ELF-1 (cell line): ENCODE results near the gene CYP27C1.

ENCODE experiments used
- DNase-seq: peaks from one replicate; pipeline ENCODE4 v3.0.0-alpha.2; 2016; ENCODE audit warnings: low read depth, low spot score

The CYP27C1 gene

DNA sequence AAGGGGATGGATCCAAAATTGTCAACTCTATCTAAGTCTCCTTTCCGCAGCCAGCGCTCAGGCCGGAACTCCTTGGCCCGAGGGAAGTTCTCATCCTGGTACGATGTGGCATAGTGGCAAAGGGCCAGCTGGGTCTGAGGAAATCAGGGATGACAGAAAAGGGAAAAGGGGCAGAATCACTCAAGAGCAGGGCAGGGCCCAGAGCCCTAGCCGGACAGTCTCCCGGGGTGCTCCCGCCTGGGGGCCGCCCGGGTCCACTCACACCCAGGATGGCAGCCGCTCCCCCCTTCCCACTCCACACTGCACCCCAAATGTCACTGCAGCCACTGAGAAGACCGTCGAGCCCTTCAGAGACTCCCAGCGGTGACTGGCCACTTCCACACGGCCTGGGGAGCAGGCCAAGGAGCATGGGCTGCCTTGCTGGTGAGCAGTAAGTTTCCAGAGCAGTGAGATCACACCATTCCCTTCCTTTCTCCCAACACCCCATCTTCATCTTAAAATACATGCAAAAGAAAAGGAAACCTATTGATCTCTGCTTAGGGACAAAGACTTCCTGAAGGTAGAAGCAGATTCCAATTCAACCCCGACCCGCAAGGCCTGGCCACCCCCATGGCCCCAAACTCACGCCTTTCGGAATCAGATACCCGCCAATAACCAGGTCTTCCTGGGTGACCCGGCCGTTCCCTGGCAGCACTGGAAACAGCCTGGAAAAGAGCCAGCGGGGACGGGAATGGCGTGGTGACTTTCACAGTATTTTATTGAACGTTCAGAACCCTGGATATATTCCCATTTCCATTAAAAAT is 26.7 kb downstream of the CYP27C1 start:
- no peak for DNase-seq

DNA sequence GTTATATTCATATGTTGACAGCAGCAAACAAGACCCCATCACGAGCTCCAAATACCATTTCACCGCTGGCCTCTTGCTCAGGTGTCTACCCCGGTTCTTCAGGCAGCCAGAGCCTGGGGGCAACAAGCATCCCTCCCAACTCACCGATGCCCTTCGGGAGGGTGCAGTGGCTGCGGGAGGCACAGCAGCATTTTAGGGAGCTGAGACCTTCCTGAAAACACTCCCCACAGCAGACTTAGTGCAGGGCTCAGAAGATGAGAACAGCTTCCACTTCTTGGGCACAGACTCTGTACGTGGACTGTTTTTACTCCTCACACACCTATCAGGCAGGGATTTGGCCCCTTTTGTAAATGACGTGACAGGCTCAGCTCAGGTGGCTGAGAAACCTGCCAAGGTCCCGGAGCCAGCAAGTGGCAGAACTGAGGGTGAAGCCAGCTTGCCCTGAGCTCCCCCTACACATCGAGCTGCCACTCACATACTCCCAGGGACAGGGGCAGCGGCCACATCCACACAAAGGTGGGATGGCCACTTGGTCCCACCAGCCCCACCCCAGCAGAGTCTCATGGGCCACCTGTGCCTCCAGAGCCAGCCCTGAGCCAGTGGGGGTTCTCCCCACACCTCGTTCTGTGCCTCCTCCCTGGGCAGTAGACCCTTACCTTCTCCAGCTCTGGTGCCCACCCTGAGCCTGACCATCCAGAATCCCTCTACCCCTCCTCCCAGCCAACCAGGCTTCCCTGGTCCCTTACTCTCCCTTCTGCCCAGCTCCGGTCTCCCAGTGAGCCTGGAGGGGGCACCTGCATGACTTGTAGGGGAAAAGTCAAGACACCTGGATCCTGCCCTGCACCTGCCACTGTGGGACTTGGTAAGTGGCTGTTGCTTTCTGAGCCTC is 28.5 kb downstream of the CYP27C1 start:
- DNase-seq = no peak

DNA sequence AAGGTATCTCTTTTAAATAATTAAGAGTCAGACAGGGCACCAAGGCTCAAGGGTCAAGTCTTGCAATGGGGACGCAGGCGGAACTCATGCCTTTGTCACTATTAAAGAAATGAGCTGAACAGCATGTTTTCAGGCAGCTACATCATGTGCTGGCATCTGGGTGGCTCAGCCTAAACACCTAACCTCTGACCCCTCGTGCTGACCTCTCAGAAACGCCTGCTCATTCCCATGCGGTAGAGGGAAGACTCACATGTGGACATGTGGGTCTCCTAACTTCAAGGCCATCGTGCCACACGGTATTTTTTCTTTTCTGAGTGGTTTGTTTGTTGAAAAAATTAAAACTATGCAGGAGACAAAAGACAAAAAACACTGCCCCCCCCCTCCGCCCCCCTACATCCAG is 31.3 kb downstream of the CYP27C1 start:
- no peak for DNase-seq

DNA sequence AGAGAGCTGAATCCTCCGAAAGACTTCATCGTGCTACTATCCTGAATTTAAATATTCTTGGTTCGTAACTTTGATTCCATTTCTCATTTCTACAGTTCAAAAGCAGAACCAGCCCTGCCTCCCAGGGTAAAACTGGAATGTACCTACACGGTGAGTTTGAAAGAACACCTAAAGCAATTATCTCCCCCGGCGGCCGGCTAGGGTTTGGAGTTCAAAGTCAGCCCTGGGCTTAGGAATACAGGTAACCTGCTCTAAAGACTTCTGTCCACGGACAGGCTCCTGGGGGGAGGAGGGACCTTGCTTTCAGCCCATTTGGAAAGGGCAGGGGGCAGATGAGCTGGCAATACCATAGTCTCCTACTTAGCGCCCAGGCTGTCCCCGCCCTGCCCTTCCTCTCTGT is 32.3 kb downstream of the CYP27C1 start:
- no peak for DNase-seq

DNA sequence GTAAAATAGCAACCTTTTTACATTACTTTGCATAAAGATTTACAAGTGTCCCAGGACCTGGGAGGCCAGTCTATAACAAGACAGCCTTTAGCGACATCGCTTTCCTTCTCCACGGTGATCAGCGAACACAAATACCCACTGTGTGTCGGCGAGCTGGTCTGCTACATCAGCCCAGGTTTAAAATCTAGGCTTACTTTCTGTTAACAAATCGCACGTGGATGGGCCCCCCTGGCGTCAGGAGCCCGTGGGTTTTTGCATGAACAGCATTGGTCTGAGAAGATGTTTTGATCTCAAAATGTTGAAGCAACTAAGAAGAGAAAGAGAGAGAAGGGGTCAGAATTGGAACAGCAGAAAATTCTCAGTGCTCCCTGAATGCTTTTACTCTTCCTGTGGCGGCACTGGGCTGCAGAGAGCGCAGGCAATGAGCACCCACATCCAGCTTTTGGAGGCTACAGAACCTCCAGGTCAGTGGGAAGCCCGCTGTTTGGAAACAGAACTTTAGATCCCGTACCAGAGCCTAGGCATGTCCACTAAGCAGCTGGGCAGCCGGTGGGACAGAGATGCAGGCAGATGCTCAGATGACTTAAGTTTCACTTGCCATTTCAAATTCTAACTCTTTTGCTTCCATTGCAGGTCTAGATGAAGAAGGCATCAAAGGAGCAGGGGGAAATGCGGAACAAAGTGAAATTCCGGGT is 32.9 kb downstream of the CYP27C1 start:
- no peak for DNase-seq

DNA sequence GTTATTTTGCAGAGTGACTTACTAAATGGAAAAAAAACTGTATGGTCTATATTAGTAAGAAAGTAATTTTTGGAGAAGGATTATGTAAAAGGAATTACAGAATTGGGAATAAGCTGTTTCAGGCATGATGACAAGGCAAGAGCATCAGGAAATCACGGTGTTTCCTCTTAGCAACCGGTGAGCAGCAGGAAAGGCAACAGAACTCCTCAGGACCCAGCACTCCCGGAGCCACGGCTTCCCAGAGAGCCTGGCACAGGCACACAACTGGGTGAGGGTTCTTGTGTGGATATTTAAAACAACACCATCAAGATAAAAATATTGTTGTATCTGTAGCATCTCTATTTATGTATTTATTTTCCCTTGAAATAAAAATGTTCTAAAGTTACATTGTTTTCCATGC is 34.4 kb downstream of the CYP27C1 start:
- DNase-seq = no peak

DNA sequence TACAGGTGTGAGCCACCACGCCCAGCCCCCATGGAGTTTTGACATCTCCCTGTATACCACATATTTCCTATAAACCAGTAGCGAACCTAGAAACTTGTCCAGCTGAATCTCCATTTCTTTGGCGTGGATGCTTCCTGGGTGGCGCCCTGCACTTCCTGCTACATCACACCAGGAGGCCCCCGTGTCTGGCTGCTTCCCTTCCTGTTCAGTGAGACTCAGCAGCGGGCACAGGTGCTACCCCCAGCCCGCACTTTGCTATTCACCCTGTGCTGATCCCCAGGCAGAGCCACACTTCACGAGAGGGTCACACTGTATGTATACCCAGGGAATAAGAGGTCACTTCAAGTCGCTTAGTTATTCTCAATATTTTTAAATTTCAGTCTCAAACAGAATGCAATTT is 35.0 kb downstream of the CYP27C1 start:
- no peak for DNase-seq

DNA sequence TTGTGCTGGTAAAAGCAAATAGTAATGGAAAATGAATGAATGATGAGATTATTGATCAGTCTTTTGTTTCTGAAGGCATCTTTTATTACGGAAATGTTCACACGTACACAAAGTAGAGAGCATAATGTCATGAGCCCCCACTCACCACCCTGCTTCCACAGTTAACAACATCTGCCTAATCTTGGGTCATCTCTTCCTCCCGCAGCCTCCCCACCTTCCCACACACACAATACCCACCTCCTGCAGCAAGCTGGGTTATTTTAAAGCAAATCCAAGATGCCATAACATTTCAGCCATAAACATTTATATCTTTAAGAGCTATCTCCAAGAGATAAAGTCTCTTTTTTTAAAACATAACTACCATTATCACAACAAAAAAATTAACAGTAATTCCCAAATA is 36.3 kb downstream of the CYP27C1 start:
- no peak for DNase-seq

DNA sequence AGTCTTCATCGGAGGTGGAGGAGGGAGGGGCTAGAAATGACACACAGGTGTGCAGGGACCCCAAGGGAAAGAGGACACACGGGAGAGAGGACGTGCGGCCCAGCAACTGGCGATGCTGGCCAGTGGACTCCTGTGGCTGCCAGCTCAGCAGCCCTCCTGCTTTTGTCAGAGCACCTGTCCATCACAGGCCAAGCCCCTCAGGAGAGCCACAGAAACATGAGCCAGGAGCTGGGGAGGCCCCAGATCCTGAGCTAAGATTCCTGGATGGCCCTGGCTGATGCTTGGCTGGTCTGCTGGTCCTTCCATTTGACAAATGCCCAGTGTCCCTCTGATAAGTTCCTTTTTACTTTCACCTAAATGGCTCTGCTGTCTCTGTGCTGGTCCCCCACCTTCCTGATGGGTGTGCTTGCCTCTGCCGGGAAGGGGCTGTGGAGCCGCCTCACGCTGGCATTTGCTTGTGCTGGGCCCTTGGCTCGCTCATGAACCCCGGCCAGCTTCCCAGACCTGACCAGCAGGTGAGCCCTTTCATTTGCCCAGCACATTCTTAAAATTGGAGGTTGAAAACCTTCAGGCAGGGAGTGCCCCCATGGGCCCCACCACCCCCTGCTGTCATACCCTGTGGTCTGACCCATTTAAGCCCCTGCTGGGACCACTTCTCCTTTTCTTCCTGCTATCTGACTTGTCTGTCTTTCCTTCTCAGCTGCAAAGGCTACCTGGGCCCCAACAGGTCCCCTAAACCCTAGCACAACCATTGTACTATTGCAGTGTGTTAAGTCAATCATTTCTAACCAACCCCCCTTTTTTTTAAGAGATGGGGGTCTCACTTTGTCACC is 37.3 kb downstream of the CYP27C1 start:
- DNase-seq = no peak

DNA sequence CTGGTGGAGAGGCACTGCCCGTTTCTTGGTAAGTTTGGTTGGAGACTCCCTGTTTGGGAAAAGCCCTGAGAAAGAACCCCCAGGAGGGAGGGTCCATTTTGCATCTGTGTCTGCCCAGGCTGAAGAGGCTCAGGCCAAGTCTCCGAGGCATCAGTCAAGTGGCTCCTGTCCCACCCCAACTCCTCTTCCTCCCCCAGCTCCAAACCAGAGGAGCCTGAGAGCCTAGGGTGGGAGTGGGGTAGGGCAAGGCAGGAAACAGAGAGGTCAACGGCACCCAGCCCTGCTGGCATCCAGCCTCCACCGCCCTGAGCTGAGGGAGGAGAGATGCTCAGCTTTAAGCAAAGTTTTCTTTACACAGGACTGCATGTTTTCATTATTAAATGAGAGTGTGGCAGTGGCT is 38.2 kb downstream of the CYP27C1 start:
- no peak for DNase-seq

DNA sequence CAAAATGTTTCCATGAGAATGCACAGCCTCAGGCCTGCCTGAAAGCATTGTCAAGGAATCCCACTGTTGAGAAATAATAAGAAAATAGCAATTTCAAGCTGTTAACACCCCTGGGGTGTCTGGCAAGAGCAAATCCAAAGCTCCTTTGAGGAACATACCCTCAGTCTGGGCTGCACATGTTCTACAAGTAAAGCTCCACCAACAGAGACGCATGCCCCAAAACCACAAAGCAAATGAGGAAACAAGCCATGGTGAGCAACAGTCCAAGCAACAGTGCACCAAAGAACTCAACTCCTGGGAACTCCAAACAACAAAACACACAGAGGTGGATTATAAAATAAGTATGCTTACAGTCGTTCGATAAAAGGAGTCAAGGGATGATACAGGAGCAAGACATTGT is 40.3 kb downstream of the CYP27C1 start:
- no peak for DNase-seq

DNA sequence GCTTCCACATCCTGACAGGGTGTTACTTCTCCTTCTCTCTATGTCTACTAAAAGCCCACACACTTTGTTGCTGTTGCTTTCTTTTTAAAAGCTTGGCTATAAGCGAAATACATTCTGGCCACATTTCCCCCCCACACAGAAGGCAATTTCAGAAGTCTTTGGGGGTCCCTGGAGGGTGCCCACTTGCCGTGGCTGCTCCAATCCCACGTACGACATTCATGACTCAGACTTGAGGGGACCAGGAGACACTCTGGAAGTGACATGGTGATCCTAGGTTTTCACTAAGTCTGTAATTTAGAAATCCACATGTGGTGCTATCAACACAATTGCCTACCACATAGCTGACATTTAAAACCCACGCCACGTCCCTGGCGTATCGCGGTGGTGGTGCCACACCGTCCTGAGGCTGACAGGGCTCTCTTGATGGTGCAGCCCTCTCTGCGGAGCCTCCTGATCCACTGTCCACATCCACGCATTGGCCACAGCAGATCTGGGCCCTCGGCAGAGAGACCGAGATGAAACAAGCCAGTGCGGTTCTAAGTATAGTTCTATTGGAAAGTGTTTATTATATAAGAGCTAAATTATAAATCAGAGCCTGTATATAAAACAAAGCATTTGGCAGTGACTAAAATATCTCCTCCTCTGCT is 42.4 kb downstream of the CYP27C1 start:
- no peak for DNase-seq

DNA sequence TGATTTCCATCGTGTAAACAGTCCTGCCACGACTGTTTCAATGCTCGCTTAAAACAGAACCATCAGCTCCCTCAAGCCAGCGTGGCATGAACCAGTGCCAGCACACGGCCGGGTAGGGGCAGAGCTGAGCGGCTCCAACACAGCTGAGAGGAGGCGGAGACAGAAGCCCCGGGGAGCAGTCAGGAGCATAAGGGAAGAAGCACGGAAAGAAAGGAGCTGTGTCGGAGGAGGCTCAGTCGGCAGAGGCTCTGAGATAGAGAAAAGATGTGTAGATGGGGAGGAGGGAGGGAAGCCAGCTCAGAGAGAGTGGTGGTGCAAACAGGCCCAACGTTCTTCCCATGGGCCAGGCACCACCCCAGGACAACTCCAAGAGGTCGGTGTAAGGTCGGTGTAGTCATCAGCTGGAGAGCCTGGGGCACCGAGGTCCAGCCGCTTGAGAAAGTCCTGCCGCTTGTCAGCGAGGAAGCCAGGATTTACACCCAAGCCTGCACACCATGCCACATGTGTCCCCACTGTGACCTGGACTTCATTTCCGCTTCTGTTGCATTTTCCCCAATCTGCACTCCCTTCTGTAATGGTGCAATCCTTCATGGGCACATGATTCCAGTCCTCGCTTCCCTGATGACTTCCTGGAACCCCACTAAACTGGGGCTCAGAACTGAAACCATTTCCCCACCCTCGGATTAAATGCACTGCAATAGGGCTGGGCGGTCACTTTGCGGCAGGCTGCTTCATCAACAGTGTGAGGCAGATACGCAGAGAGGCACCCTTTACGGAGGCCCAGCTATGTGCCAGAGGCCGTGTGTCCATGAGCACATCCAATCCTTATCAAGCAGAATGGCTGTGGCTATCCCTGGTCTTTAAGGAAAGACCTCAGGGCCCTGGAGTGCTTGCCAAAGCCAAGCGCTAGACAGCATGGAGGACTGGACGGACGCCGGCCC is 43.5 kb downstream of the CYP27C1 start:
- peak; percentile 51 for DNase-seq

DNA sequence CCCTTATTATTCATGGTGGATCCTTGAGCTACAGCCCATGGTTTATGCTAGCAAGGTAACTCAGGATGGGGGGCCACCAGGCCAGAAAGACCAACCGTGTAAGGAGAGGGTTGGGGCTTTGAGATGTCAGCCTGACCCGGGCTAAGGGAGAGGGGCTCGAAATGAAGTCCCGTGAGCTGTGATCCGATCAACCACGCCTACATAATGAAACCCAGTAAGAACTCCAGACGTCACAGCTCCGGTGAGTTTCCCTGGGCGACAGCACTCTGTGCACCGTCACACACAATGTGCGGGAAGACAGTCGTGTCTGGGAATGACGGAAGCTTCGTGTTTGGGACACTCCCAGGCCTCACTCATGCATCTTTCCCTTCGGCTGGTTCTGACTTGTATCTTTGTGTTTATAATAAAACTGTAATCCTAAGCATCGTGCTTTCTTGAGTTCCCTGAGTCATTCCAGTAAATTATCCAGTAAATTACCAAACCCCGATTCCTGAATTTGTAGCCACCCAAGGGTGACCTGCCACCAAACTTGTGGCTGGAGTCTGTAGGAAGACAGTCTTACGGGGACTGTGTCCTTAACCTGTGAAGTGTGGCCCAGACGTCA is 44.2 kb downstream of the CYP27C1 start:
- peak; percentile 30 for DNase-seq

DNA sequence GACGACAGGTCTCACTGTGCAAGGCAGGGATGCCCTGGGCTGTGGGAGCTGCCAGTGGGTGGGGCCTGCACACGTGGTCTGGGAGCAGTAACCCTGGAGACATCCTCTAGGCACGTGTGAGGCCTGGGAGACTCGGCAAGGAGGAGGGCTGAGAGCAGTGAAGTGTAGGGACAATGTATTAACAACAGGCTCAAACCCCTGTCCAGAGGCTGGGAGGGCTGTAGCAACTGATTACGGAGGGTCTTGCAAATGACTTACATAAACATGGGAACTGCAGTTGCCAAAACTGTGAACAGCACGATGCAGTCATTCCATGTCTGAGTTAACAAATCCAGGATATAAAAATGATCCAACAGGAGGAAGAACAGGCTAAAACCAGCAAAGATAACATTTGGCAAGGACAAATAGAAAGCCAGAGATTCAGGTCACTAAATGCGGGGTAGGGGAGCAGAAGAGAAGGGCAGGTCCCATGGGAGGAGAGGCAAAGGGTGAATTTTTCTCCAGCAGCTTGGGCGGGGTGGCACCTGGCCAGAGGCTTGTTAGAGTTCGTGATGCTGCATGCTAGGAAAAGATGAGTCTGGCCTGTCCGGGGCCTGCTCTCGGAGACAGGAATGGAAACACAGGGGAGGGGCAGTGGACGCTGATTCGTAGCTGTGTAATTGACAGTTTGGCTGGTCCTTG is 44.9 kb downstream of the CYP27C1 start:
- DNase-seq = peak; percentile 36

DNA sequence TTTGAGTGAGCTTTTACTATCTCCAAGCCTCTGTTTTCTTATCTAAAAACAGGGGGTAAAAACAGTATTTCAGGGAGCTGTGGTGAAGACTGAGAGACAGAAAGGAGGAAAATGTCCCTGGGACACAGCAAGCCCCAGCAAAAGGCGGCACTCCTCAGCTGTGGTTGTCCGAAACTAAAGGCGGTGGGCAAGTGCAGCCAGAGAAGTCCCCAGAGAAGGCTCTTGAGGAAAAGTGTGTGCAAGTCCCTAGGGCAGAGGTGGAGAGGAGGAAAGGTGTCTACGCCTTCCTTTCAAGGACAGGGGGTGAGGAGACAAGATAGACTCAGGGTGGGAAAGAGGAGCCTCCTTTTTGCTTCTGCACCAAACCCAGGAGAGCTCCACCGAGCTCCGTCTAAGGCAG is 45.5 kb downstream of the CYP27C1 start:
- no peak for DNase-seq

DNA sequence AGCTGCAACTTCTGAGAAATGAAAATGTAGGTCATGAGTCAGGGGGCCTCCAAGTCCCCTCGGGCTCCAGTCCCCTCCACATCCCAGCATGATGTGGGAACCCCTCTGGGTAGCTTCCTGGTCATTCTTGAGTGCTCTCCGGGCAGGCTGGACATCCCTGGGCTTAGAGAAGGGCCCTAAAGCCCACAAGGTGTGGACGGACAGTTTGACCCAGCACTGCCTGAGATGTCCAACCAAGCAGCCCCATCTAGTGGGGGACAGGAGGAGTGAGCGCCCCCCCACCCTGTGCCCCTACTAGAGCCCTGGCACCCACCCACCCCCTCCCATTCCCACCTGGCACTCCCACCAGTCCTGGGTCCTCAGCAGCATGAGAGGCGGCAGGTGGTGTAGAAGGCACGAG is 46.0 kb downstream of the CYP27C1 start:
- no peak for DNase-seq

DNA sequence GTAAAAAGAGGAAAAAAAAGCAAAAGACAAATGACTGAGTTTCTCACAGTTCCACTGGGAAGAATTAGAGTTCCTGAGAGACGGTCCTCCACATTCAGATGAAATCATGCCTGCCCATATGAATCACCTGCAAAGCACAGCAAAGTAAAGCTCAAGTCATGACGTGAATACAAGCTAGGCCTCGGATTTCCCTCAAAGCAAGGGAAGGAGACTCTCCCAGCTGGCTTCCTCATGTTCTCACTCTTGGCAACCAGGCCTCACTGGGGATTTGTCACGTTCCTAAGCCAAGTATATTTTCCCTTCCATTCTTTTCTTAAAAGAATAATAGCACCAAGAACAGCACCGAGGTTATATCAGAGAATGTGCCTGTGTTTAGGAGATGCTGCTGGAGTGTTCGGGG is 47.0 kb downstream of the CYP27C1 start:
- DNase-seq = no peak

DNA sequence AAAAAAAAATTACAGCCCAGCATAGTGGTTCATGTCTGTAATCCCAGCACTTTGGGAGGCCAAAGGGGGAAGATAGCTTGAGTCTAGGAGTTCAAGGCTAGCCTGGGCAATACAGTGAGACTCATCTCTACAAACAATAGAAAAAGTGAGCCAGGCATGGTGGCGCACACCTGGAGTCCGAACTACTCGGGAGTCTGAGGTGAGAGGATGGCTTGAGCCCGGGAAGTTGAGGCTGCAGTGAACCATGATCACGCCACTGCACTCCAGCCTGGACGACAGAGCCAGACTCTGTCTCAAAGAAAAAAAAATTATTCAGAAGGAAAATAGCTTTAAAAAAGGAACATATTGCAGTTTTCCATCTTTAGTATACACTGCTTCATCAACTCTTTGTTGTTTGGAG is 47.8 kb downstream of the CYP27C1 start:
- no peak for DNase-seq
